SK-N-SH (cell line): ENCODE measurements around the gene FGD3.

Experiments
- CTCF ChIP-seq: fragments of 200-600 bp; sonication (generic); IDR thresholded peaks from 2 replicates; pipeline ENCODE4 v1.6.1; 2017; ENCODE audit warnings: antibody characterized with exemption, mild to moderate bottlenecking, moderate library complexity
- FOSL2 ChIP-seq: IDR thresholded peaks from 2 replicates; pipeline ENCODE4 v1.4.0; 2012; ENCODE audit warnings: low read depth, mild to moderate bottlenecking, moderate library complexity, borderline replicate concordance
- IRF3 ChIP-seq: fragments of 150-350 bp; IDR thresholded peaks from 2 replicates; pipeline ENCODE4 v1.6.1; 2016; ENCODE audit warnings: mild to moderate bottlenecking, low read depth, low read length
- MXI1 ChIP-seq: IDR thresholded peaks from 2 replicates; pipeline ENCODE4 v1.6.1; 2012; ENCODE audit warnings: mild to moderate bottlenecking, low read depth, low read length, improper control_type of control experiment
- RFX5 ChIP-seq: IDR thresholded peaks from 2 replicates; pipeline ENCODE4 v1.6.1; 2012; ENCODE audit warnings: mild to moderate bottlenecking, improper control_type of control experiment, low read length
- SIN3A ChIP-seq: IDR thresholded peaks from 2 replicates; pipeline ENCODE4 v1.6.1; 2012; ENCODE audit warnings: low read depth, mild to moderate bottlenecking, low read length, moderate library complexity, borderline replicate concordance
- SMC3 ChIP-seq: IDR thresholded peaks from 2 replicates; pipeline ENCODE4 v1.6.1; 2012; ENCODE audit warnings: low read depth, low read length, improper control_type of control experiment
- TCF12 ChIP-seq: IDR thresholded peaks from 2 replicates; pipeline ENCODE4 v1.4.0; 2012
- YY1 ChIP-seq: IDR thresholded peaks from 2 replicates; pipeline ENCODE4 v1.4.0; 2012; ENCODE audit warnings: low read depth, mild to moderate bottlenecking
- TF ChIP-seq, protein P1 (sequence below): fragments of 150-350 bp; IDR thresholded peaks from 2 replicates; pipeline ENCODE4 v1.6.1; 2017; ENCODE audit warnings: antibody characterized with exemption, low read length, low read depth, borderline replicate concordance

DNA sequence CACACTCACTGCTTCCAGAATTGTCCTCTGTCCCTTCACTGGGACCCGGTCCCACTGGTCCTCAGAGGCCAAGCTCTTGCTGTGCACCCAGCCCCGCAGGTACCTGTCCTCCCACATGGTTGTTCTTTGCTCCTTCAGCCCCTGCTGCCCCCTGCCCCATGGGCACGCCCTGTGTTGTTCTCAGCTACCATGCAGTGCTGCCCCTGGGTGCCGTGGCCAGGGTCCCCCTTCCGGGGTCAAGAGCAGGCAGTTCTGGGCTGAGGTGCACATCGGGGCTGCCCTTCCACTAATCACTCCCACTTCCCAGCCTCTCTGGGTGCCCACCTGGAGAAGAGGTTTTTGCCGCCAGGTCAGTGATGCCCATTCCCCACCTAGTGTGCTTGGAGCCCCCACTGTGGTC, 79.3 kb downstream of the FGD3 start:
- TF ChIP-seq CTCF: no peak
- no peak for TF ChIP-seq MXI1
- TF ChIP-seq IRF3: no peak
- TF ChIP-seq FOSL2: no peak
- TF ChIP-seq, protein P1, sequence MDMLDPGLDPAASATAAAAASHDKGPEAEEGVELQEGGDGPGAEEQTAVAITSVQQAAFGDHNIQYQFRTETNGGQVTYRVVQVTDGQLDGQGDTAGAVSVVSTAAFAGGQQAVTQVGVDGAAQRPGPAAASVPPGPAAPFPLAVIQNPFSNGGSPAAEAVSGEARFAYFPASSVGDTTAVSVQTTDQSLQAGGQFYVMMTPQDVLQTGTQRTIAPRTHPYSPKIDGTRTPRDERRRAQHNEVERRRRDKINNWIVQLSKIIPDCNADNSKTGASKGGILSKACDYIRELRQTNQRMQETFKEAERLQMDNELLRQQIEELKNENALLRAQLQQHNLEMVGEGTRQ: no peak
- no peak for TF ChIP-seq SMC3
- no peak for TF ChIP-seq YY1
- TF ChIP-seq RFX5: no peak
- no peak for TF ChIP-seq TCF12
- no peak for TF ChIP-seq SIN3A
